NCI-H526 treated with DMSO at 0.1 percent for 48 hours (cell line): Measurements from ENCODE around the gene GPLD1.

ENCODE experiments used
- DNase-seq: peaks from one replicate; lab custom pipeline; 2025; lab: John Stamatoyannopoulos, UW

The GPLD1 gene

GRCh38 chr6:24501374-24501773 is 12.0 kb upstream of the GPLD1 start:
- no peak for DNase-seq

GRCh38 chr6:24500683-24501082 is 11.3 kb upstream of the GPLD1 start:
- DNase-seq = no peak

- DNase-seq = no peak
These were observed 8.0 kb upstream of the GPLD1 start for GRCh38 chr6:24497254-24497970.

GRCh38 chr6:24494821-24495795 is 5.7 kb upstream of the GPLD1 start, which contains the start of gene ALDH5A1:
Gene ALDH5A1 (plus strand): TSS chr6:24494969. CDS start chr6:24494997, 28 bp downstream.
- DNase-seq = peak; percentile 66

- DNase-seq = no peak
These were observed 4.8 kb upstream of the GPLD1 start for GRCh38 chr6:24493945-24494820.

- DNase-seq = no peak
These were observed 3.1 kb upstream of the GPLD1 start for GRCh38 chr6:24492475-24492874.

GRCh38 chr6:24490948-24491347 is 1.6 kb upstream of the GPLD1 start:
- no peak for DNase-seq

GRCh38 chr6:24489881-24490280 is 503 bp upstream of the GPLD1 start:
- no peak for DNase-seq

GRCh38 chr6:24486065-24486464 is 3.3 kb downstream of the GPLD1 start:
- no peak for DNase-seq

- no peak for DNase-seq
These were observed 4.6 kb downstream of the GPLD1 start for GRCh38 chr6:24484657-24485323.

GRCh38 chr6:24481449-24481848 is 7.9 kb downstream of the GPLD1 start:
- DNase-seq = no peak

- DNase-seq = no peak
These were observed 8.7 kb downstream of the GPLD1 start for GRCh38 chr6:24480705-24481104.

GRCh38 chr6:24478903-24479302 is 10.5 kb downstream of the GPLD1 start:
- no peak for DNase-seq

GRCh38 chr6:24477070-24477469 is 12.3 kb downstream of the GPLD1 start:
- DNase-seq = no peak

- no peak for DNase-seq
These were observed 12.7 kb downstream of the GPLD1 start for GRCh38 chr6:24476631-24477030.

GRCh38 chr6:24472181-24472580 is 17.2 kb downstream of the GPLD1 start:
- DNase-seq = no peak

- DNase-seq = no peak
These were observed 19.6 kb downstream of the GPLD1 start for GRCh38 chr6:24469811-24470210.

GRCh38 chr6:24464253-24465038 is 24.9 kb downstream of the GPLD1 start:
- DNase-seq = no peak

GRCh38 chr6:24460966-24461365 is 28.4 kb downstream of the GPLD1 start:
- no peak for DNase-seq

- DNase-seq = no peak
These were observed 30.4 kb downstream of the GPLD1 start for GRCh38 chr6:24458941-24459340.

GRCh38 chr6:24458134-24458533 is 31.2 kb downstream of the GPLD1 start:
- DNase-seq = no peak
